CD1c-positive myeloid dendritic cell (primary cell): Measurements from ENCODE around the gene METTL3.

Experiments used
- DNase-seq: peaks from one replicate; pipeline ENCODE4 v3.0.0-alpha.2; 2016; ENCODE audit errors: extremely low spot score

Gene METTL3

GRCh38 chr14:21476925-21477681, 34.0 kb downstream of the METTL3 start, which contains the start of the genes RAB2B and TOX4:
Gene RAB2B (minus strand): TSS chr14:21476959. CDS start chr14:21476872, 87 bp downstream.
Gene TOX4 (plus strand): TSS chr14:21477195. CDS start chr14:21477279, 84 bp downstream.
- DNase-seq, result peak; percentile 99

DNA sequence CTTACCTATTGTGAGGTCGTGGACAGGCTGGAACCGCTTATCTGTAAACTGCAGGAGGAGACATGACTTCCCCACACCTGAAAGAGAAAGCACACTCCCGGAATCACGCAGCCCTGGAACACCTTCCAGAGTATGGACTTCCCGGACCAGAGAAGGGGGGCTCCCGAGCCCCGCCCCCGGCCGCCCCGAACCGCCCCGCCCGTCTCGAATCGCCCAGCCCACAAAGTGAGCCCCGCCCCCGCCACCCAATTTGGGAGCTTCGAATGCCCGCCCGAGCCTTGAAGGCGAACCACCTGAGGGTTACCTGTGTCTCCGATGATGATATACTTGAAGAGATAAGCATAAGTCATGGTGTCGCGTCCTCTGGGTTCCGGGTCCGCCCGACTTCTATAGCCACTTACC, 34.6 kb downstream of the METTL3 start:
- DNase-seq, result peak; percentile 81

DNA sequence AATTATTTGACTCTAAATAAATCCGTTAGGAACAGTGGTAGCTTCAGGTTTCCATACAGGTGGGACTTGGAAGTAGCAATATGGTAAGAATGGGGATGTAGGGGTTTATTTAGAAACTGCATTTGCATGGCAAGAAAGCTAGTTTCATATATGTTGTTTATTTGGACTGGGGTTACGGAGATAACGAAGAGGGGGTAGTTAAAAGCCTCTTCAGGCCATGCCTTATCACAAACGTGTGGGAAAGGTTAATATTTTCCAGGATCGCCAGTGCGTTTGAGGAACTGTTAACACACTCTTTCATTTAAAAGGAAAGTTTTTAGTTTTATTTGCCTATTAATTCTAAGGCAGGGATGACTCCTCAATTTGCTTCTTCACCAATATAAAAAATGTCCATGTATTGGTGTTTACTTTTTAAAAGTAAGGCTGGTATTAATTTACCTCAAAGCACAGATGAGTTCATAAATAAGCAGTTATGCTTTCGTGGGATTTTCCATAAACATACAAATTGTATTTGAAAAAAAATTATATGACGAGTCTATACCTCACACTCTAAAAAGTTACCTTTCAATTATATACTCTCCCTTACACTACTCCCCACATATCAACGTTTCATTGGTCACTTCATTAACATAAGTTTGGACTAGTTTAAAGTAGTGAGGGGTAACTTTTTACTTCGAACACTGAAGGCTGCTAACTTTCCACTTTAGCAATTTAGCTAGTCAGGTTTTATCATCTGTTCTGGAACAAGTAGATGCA, 35.2 kb downstream of the METTL3 start:
- no peak for DNase-seq

- no peak for DNase-seq
These were observed 43.5 kb downstream of the METTL3 start for GRCh38 chr14:21467616-21468015.

DNA sequence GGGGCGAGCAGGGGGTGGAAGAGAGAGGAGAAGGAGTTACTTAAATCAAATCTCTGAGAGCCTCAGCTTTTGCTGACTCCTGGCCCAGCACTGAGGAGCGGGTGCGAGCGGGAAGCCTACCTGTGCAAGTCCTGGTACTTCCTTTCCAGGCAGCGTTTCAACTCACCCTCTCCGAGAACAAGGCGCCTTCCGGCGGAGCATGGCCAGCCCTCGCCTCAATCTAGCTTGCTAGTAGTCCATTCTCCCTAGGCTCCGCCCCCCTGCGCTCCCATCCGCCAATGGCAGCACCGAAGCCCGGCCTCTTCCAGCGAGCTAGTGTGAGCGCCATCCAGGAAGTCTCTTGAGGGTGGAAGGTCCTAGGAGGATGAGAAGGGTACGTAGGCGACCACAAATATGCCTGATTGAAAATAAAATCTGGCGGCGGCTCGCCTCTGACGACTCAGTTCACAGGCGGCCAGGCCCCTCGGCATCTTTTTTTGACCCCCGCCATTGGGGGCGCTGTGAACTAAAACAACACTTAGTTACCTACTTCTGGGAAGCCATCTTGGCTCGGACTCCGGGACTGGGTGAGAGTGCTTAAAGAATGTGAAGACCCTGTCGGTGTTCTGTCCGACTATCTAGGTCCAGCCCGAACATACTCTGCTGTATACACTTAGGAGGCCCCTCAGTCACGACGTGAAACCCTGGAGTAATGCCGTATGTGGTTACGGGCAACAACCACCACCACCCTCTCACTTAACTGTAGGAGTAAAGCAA, 55.0 kb downstream of the METTL3 start, which contains the start of gene CHD8:
Gene CHD8 (minus strand): TSS at position 212 of the 756 bp plus-strand sequence. CDS start 24,480 bp downstream, outside the sequence.
- DNase-seq, result peak; percentile 99

DNA sequence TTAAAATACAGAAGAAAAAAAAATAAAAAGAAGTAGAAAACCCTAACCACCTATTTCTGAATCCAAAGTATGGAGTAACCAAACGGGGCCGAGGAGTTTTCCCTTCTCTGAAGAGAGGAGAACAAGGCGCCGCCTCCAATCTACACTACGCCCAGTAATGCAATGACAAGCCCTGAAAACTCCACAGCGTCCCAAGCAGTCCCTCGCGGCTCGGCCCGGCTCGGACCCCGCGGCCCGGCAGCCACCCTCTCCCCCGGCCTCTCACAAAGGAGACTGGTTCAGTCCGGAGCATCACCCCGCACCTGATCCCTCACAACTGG, 55.6 kb downstream of the METTL3 start:
- DNase-seq, result no peak

DNA sequence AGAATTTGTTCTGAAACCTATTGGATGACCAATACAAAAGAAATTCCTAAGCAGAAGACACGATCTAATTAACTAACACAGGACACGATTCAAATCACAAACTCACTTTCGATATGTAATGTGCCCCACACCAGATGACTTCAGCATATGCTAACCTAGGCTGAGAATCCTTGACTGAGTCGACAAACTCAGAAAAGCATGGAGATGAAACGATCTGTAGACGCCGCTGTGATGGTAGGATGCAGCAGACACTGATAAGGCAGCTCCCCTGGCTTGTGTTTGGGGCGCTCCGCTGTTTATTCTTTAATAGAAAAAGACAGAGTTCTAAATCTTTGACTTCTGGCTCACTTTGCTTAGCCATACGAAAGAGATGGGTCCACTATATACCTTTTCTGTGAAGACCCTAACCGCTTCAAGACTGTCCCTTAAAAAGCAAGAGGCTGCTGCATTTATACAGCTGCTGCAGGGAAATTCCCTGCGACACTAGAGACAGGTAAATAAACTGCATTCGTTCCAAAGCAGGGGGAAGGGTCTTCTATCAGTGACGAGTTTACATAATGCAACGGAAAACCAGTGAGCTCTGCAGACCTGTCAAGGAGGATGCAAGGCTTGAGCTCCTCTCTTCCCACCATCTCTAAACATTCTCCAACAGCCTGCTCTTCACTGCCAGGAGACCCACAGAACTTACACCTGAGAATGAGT, 56.1 kb downstream of the METTL3 start:
- DNase-seq, result no peak

GRCh38 chr14:21449899-21450216, 61.3 kb downstream of the METTL3 start:
- no peak for DNase-seq
